Measurements from ENCODE around the gene GPR161. TPM values are rescaled to one million over a fixed set of nuclear protein-coding genes. Genes with fewer than 3 reads are reported as not detected.
A peak's percentile ranks its signal among the peaks of the same experiment; 100 is the strongest.

GPR161 gene
- total RNA-seq, 1 experiment from 2014 or later: 6.6 TPM

- no TSS peak for BruUV-seq (replicated peaks)
- H3K9me3 Mint-ChIP-seq (ENCODE audit: unreplicated experiment): peaks cover 6% of the 10 kb centered on the region
- ChIA-PET CTCF (interaction anchor here (0.9 to 2.8 kb wide), 8 partner anchors 9 to 201 kb away, joined by 3 to 12 read pairs (median 4); no protein-coding TSS in a partner anchor), POLR2A (interaction anchor here (0.6 to 2.3 kb wide), 7 partner anchors 8 to 59 kb away, joined by 3 to 14 read pairs (median 3); partner anchors contain the start of gene GPR161)
- no peaks in the 10 kb centered on the region for H3K27me3 Mint-ChIP-seq (ENCODE audit: insufficient read depth, unreplicated experiment)
- peaks cover 39% of the 10 kb centered on the region for H3K4me1 Mint-ChIP-seq (ENCODE audit: insufficient read depth, unreplicated experiment)
- H3K4me3 Mint-ChIP-seq (ENCODE audit: unreplicated experiment): no peak overlapping the region
- H3K27ac Mint-ChIP-seq (ENCODE audit: low read depth, unreplicated experiment): no peak overlapping the region
- TF ChIP-seq CTCF (IDR thresholded peaks at IDR 0.05; ENCODE audit: unreplicated experiment): no peak
- intact Hi-C loops (cut with micrococcal nuclease): no loop called here
- no peaks in the 10 kb centered on the region for H3K36me3 Mint-ChIP-seq (ENCODE audit: insufficient read depth, unreplicated experiment)
- peak; percentile 92 for DNase-seq (ENCODE audit: unreplicated experiment)
Measured at GRCh38 chr1:168121401-168122011, 15.2 kb downstream of the GPR161 start.

GRCh38 chr1:168119750-168120149, 17.0 kb downstream of the GPR161 start:
- no peak overlapping the region for H3K4me3 Mint-ChIP-seq (ENCODE audit: unreplicated experiment)
- no TSS peak for BruUV-seq (replicated peaks)
- no peaks in the 10 kb centered on the region for H3K36me3 Mint-ChIP-seq (ENCODE audit: insufficient read depth, unreplicated experiment)
- no peak for DNase-seq (ENCODE audit: unreplicated experiment)
- TF ChIP-seq CTCF (IDR thresholded peaks at IDR 0.05; ENCODE audit: unreplicated experiment): no peak
- H3K27ac Mint-ChIP-seq (ENCODE audit: low read depth, unreplicated experiment): no peak overlapping the region
- H3K9me3 Mint-ChIP-seq (ENCODE audit: unreplicated experiment): peaks cover 3% of the 10 kb centered on the region
- ChIA-PET POLR2A (no interaction called here), CTCF (interaction anchor here (0.7 to 2.8 kb wide), 7 partner anchors 9 to 271 kb away, joined by 3 to 12 read pairs (median 3); partner anchors contain the start of gene TIPRL)
- H3K4me1 Mint-ChIP-seq (ENCODE audit: insufficient read depth, unreplicated experiment): peaks cover 51% of the 10 kb centered on the region
- intact Hi-C loops (cut with micrococcal nuclease): no loop called here
- no peaks in the 10 kb centered on the region for H3K27me3 Mint-ChIP-seq (ENCODE audit: insufficient read depth, unreplicated experiment)

GRCh38 chr1:168116327-168116799, 20.4 kb downstream of the GPR161 start:
- no peaks in the 10 kb centered on the region for H3K9me3 Mint-ChIP-seq (ENCODE audit: unreplicated experiment)
- peaks cover 49% of the 10 kb centered on the region for H3K4me1 Mint-ChIP-seq (ENCODE audit: insufficient read depth, unreplicated experiment)
- no peak overlapping the region for H3K27ac Mint-ChIP-seq (ENCODE audit: low read depth, unreplicated experiment)
- H3K4me3 Mint-ChIP-seq (ENCODE audit: unreplicated experiment): no peak overlapping the region
- no peaks in the 10 kb centered on the region for H3K27me3 Mint-ChIP-seq (ENCODE audit: insufficient read depth, unreplicated experiment)
- BruUV-seq (replicated peaks): no TSS peak
- DNase-seq (ENCODE audit: unreplicated experiment): peak; percentile 89
- no peaks in the 10 kb centered on the region for H3K36me3 Mint-ChIP-seq (ENCODE audit: insufficient read depth, unreplicated experiment)
- intact Hi-C loops (cut with micrococcal nuclease): no loop called here
- POLR2A ChIA-PET: interaction anchor here (0.5 to 1.7 kb wide), 10 partner anchors 9 to 326 kb away, joined by 3 to 7 read pairs (median 4); no protein-coding TSS in a partner anchor
- CTCF ChIA-PET: interaction anchor here (0.6 to 5.6 kb wide), 7 partner anchors 19 to 226 kb away, joined by 3 to 42 read pairs (median 6); no protein-coding TSS in a partner anchor
- no peak for TF ChIP-seq CTCF (IDR thresholded peaks at IDR 0.05; ENCODE audit: unreplicated experiment)

- Mint-ChIP-seq H3K27me3 (ENCODE audit: insufficient read depth, unreplicated experiment) (no peaks in the 10 kb centered on the region), H3K27ac (ENCODE audit: low read depth, unreplicated experiment) (no peak overlapping the region), H3K4me1 (ENCODE audit: insufficient read depth, unreplicated experiment) (peaks cover 53% of the 10 kb centered on the region), H3K9me3 (ENCODE audit: unreplicated experiment) (no peaks in the 10 kb centered on the region), H3K4me3 (ENCODE audit: unreplicated experiment) (no peak overlapping the region), H3K36me3 (ENCODE audit: insufficient read depth, unreplicated experiment) (no peaks in the 10 kb centered on the region)
- ChIA-PET POLR2A (no interaction called here), CTCF (interaction anchor here (0.5 to 5.6 kb wide), 10 partner anchors 14 to 228 kb away, joined by 3 to 42 read pairs (median 3); no protein-coding TSS in a partner anchor)
- peak; percentile 58 for DNase-seq (ENCODE audit: unreplicated experiment)
- no peak for TF ChIP-seq CTCF (IDR thresholded peaks at IDR 0.05; ENCODE audit: unreplicated experiment)
- no TSS peak for BruUV-seq (replicated peaks)
- intact Hi-C loops (cut with micrococcal nuclease): loop anchor here (5.0 kb wide), 1 partner anchor 112 kb away; the partner anchor contains the start of gene SFT2D2
Measured at GRCh38 chr1:168114845-168115244, 21.9 kb downstream of the GPR161 start.

Measured in MCF 10A (cell line).